Stimulated activated naive CD8-positive, alpha-beta T cell treated with anti-CD3 and anti-CD28 coated beads, Interleukin-15, Interleukin-2, amounts not matched to agents 100 ng/mL and 50 ng/mL, for 24 hours (primary cell): Measurements from ENCODE around the gene AURKAIP1.

Source experiments
- H3K27ac Mint-ChIP-seq: one replicate; pipeline ENCODE4 v1.8.0; 2021; ENCODE audit warnings: mild to moderate bottlenecking, mixed read lengths
- H3K27me3 Mint-ChIP-seq: one replicate; pipeline ENCODE4 v1.8.0; 2021; ENCODE audit warnings: mixed read lengths
- H3K36me3 Mint-ChIP-seq: one replicate; pipeline ENCODE4 v1.8.0; 2021; ENCODE audit warnings: low read depth, mixed read lengths
- H3K4me1 Mint-ChIP-seq: one replicate; pipeline ENCODE4 v1.8.0; 2021; ENCODE audit warnings: low read depth, mixed read lengths
- H3K4me3 Mint-ChIP-seq: one replicate; pipeline ENCODE4 v1.8.0; 2021; ENCODE audit warnings: mild to moderate bottlenecking, mixed read lengths
- H3K9me3 Mint-ChIP-seq: one replicate; pipeline ENCODE4 v1.8.0; 2021; ENCODE audit warnings: mixed read lengths

AURKAIP1 gene

DNA sequence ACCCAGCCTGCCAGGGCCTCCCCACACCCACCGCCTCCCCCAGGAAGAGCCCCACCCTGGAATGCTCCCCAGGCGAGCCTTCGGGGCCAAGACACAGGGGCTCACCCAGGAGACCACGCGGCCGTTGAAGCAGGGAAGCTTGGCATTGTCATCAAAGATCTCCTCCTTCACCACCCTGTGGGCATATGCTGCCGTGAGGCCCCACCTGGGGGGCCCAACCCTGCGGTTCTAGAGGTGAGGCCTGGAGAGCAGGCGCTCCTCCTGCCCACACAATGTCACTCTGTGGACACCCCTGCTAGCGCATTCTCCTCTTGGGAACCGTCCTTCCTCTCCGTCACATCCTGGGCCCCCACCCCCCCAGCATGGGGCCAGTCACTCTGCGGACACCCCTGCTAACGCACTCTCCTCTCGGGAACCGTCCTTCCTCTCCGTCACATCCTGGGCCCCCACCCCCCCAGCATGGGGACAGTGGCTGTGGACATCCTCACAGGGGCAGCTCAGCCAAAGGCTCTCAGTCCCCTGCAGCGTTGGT lies 32.4 kb downstream of the AURKAIP1 start:
- Mint-ChIP-seq H3K4me3 (no peak overlapping the region), H3K27ac (no peak overlapping the region), H3K9me3 (no peaks in the 10 kb centered on the region), H3K27me3 (no peaks in the 10 kb centered on the region), H3K4me1 (peaks cover 21% of the 10 kb centered on the region), H3K36me3 (peaks cover 20% of the 10 kb centered on the region)

- Mint-ChIP-seq H3K9me3 (no peaks in the 10 kb centered on the region), H3K36me3 (peaks cover 20% of the 10 kb centered on the region), H3K27me3 (no peaks in the 10 kb centered on the region), H3K27ac (no peak overlapping the region), H3K4me1 (peaks cover 16% of the 10 kb centered on the region), H3K4me3 (no peak overlapping the region)
Observed at GRCh38 chr1:1342061-1342562, 32.9 kb downstream of the AURKAIP1 start.

DNA sequence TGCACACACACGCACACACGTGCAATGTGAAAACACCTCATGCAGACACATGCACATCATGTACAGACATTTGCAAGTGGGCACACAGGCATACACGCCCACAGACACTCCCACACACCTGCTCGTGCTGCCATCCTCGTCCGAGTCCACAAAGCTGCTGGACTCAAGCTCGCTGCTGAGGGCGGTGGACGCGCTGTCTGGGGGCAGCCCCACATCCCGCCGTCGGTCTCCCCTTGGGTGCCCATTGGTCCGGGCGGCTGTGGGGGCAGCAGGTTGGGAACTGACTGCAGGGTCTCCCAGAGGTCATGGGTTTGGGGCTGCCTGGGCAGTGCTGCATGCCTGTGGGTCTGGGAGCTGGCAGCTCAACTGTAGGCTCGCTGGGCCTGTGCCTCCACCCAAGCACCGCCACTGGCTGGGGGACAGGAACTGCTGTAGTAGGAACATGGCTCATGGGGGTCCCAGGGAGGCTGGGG lies 33.4 kb downstream of the AURKAIP1 start:
- Mint-ChIP-seq H3K27me3 (no peaks in the 10 kb centered on the region), H3K9me3 (no peaks in the 10 kb centered on the region), H3K4me1 (peaks cover 11% of the 10 kb centered on the region), H3K36me3 (peaks cover 20% of the 10 kb centered on the region), H3K4me3 (no peak overlapping the region), H3K27ac (no peak overlapping the region)

GRCh38 chr1:1340791-1341548 lies 34.0 kb downstream of the AURKAIP1 start:
- Mint-ChIP-seq H3K27ac (no peak overlapping the region), H3K27me3 (no peaks in the 10 kb centered on the region), H3K9me3 (no peaks in the 10 kb centered on the region), H3K36me3 (peaks cover 20% of the 10 kb centered on the region), H3K4me1 (peaks cover 7% of the 10 kb centered on the region), H3K4me3 (no peak overlapping the region)

DNA sequence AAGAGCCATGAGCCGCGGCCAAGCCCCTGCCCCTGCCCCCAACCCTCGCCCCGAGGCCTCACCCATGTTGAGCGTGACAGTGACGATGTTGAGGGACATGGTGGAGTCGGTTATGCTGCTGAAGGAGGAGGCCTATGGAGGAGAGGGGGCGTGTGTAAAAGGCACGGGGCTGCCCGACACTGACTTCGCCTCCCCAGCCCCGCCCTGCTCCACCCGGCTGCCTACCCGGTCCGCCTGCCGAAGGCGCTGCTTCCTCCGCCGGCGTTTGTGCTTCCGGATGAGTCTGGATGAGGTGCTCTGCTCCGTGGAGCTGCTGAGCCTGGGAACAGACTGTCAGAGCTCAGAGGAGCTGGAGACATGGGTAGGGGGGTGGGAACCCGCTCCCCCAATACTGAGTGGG lies 34.8 kb downstream of the AURKAIP1 start:
- Mint-ChIP-seq H3K36me3 (peaks cover 20% of the 10 kb centered on the region), H3K9me3 (no peaks in the 10 kb centered on the region), H3K4me3 (no peak overlapping the region), H3K27me3 (no peaks in the 10 kb centered on the region), H3K27ac (no peak overlapping the region), H3K4me1 (peaks cover 5% of the 10 kb centered on the region)

DNA sequence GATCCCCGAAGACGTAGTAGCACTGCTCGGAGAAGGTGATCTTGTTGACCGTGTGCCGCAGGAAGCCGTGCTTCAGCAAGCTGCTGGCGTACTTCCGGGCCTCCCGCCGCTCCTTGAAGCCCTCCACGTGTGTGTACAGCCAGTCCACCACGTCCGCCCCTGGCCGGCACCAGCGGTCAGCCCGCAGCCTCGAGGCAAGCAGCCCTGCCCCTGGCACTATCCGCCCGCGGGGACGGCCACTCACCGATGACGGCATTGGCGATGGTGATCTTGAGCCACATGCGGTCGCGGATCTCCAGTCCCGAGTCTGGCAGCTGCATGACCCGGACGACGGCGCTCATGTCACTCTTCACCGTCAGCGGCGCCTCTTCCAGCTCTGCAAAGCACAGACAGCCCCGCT lies 36.7 kb downstream of the AURKAIP1 start:
- Mint-ChIP-seq H3K4me3 (no peak overlapping the region), H3K36me3 (peaks cover 20% of the 10 kb centered on the region), H3K9me3 (no peaks in the 10 kb centered on the region), H3K27me3 (no peaks in the 10 kb centered on the region), H3K27ac (no peak overlapping the region), H3K4me1 (no peaks in the 10 kb centered on the region)

DNA sequence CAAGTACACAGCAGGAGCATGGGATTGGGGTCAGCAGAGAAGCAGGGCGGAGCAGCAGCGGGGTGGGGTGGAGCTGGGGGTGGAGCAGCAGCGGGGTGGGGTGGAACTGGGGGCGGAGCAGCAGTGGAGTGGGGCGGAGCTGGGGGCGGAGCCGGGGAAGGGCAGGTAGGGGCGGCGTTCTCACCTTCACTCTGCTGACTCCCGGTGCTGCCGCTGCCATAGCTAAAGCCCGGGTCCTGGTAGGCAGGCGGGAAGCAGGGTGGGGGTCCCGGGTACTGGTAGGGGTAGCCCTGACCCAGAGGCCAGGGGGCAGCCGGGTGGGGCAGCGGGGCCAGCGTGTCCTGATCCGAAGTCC lies 37.2 kb downstream of the AURKAIP1 start:
- Mint-ChIP-seq H3K4me3 (no peak overlapping the region), H3K27ac (no peak overlapping the region), H3K27me3 (no peaks in the 10 kb centered on the region), H3K9me3 (no peaks in the 10 kb centered on the region), H3K36me3 (peaks cover 20% of the 10 kb centered on the region), H3K4me1 (no peaks in the 10 kb centered on the region)

DNA sequence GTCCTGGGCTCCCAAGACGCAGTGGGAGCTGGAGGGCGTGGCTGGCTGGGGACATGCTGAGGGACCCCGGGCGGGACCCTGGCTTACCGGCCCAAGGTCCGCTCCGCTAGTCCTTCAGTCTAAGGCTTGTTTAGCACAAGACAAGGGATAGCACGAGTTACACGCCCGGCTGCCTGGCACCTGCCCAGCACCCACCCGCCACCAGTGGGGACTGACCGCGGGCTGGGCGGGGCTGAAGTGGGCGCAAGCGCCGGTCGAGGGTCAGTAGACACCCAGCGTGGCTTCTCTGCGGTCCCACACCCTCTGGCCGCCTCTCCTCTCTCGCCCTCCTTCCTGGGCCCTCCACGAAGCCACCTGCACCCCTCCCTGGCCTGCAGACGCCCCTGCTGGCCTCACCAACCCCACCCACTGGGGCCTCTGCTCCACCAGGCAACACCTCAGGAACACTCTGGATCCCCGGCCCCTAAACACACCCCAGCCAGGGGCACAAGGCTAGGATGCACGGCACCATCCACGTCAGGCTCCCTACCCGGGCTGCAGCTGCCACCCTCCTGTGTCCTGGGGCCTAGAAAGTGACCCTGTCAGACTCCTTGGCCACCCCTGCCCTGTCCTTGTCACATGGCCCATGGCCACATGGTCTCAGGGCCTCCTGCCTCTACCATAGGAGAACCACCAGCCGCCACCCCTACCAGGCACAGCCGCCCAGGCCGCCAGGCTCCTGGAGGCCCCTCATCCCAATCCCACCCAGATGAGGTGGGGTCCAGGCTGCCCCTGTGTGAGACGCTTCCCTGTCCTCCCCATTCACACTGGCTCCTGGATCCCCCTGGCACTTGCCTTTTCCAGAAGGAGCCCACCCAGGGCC lies 37.8 kb downstream of the AURKAIP1 start:
- Mint-ChIP-seq H3K4me1 (no peaks in the 10 kb centered on the region), H3K36me3 (peaks cover 20% of the 10 kb centered on the region), H3K4me3 (no peak overlapping the region), H3K27ac (no peak overlapping the region), H3K9me3 (no peaks in the 10 kb centered on the region), H3K27me3 (no peaks in the 10 kb centered on the region)

DNA sequence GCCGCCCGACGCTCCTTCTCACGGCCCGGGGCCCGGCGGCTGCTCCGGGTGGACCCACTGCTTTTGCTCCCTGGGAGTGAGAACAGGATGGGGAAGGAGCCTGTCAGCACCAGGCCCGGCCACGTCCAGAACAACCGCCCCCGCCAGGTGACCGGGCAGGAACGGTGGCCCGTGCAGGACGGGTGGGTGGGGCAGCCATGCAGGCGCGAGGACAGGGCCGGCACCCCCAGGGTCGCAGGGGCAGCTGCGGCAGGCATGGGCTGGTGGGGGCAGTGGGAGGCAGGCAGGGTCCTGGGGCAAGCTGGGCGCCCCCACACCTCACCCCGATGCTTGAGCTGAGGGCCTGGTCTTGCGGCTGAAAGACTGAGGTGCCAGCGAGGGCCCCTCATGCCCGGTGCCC lies 38.6 kb downstream of the AURKAIP1 start:
- Mint-ChIP-seq H3K4me3 (no peak overlapping the region), H3K36me3 (peaks cover 17% of the 10 kb centered on the region), H3K4me1 (no peaks in the 10 kb centered on the region), H3K27me3 (no peaks in the 10 kb centered on the region), H3K27ac (no peak overlapping the region), H3K9me3 (no peaks in the 10 kb centered on the region)

DNA sequence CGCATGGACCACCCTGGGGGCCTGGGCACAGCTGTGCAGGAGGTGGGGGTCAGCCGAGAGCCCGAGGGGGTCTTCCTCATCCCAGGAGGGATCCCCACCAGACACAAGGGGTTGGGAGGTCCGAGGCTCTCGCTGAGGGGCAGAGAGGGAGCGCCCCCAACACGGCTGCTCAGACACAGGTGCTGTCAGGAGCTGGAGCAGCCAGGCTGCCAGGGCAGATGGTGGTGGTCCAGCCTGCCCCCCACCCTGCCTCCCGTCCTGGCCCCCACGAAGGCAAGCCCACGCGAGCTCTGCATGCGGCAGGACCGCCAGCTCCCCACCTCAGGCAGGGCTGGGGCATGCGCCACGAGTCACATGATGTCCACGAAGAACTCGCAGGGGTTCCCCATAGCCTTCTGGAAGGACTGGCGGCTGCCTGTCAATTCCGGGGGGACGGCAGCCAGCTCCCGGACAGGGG lies 39.2 kb downstream of the AURKAIP1 start:
- Mint-ChIP-seq H3K27me3 (no peaks in the 10 kb centered on the region), H3K4me3 (no peak overlapping the region), H3K9me3 (no peaks in the 10 kb centered on the region), H3K36me3 (peaks cover 11% of the 10 kb centered on the region), H3K27ac (no peak overlapping the region), H3K4me1 (no peaks in the 10 kb centered on the region)

- Mint-ChIP-seq H3K36me3 (peaks cover 6% of the 10 kb centered on the region), H3K4me1 (no peaks in the 10 kb centered on the region), H3K9me3 (no peaks in the 10 kb centered on the region), H3K4me3 (no peak overlapping the region), H3K27ac (no peak overlapping the region), H3K27me3 (no peaks in the 10 kb centered on the region)
Observed at GRCh38 chr1:1335283-1335682, 39.7 kb downstream of the AURKAIP1 start.

GRCh38 chr1:1334835-1335234 lies 40.2 kb downstream of the AURKAIP1 start:
- Mint-ChIP-seq H3K36me3 (peaks cover 6% of the 10 kb centered on the region), H3K27ac (no peak overlapping the region), H3K4me1 (peaks cover 1% of the 10 kb centered on the region), H3K9me3 (peaks cover 1% of the 10 kb centered on the region), H3K27me3 (no peaks in the 10 kb centered on the region), H3K4me3 (no peak overlapping the region)

DNA sequence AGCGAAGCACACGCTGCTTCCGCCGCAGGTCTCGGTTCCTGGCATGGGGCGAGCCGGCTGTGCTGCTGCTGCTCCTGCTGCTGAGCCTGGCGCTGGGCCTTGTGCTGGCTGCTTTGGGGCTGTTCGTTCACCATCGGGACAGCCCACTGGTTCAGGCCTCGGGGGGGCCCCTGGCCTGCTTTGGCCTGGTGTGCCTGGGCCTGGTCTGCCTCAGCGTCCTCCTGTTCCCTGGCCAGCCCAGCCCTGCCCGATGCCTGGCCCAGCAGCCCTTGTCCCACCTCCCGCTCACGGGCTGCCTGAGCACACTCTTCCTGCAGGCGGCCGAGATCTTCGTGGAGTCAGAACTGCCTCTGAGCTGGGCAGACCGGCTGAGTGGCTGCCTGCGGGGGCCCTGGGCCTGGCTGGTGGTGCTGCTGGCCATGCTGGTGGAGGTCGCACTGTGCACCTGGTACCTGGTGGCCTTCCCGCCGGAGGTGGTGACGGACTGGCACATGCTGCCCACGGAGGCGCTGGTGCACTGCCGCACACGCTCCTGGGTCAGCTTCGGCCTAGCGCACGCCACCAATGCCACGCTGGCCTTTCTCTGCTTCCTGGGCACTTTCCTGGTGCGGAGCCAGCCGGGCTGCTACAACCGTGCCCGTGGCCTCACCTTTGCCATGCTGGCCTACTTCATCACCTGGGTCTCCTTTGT lies 41.3 kb downstream of the AURKAIP1 start:
- peaks cover under 1% of the 10 kb centered on the region for H3K36me3 Mint-ChIP-seq

GRCh38 chr1:1332774-1333480 lies 42.1 kb downstream of the AURKAIP1 start:
- Mint-ChIP-seq H3K4me1 (peaks cover 3% of the 10 kb centered on the region), H3K27ac (no peak overlapping the region), H3K36me3 (no peaks in the 10 kb centered on the region), H3K4me3 (no peak overlapping the region), H3K9me3 (peaks cover 3% of the 10 kb centered on the region), H3K27me3 (no peaks in the 10 kb centered on the region)

More for the DNA sequence above, 41.3 kb downstream of the AURKAIP1 start:
- Mint-ChIP-seq H3K27ac (no peak overlapping the region), H3K27me3 (no peaks in the 10 kb centered on the region), H3K4me3 (no peak overlapping the region), H3K9me3 (peaks cover 3% of the 10 kb centered on the region), H3K4me1 (peaks cover 3% of the 10 kb centered on the region)
